ENCODE data around the gene EXTL2.
"Not testable (repeated sequence)": the region's sequence is repeated elsewhere in the genome, so short reads cannot be mapped to it uniquely, and the experiment has no call there.

Gene EXTL2, protein sequence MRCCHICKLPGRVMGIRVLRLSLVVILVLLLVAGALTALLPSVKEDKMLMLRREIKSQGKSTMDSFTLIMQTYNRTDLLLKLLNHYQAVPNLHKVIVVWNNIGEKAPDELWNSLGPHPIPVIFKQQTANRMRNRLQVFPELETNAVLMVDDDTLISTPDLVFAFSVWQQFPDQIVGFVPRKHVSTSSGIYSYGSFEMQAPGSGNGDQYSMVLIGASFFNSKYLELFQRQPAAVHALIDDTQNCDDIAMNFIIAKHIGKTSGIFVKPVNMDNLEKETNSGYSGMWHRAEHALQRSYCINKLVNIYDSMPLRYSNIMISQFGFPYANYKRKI

DNA sequence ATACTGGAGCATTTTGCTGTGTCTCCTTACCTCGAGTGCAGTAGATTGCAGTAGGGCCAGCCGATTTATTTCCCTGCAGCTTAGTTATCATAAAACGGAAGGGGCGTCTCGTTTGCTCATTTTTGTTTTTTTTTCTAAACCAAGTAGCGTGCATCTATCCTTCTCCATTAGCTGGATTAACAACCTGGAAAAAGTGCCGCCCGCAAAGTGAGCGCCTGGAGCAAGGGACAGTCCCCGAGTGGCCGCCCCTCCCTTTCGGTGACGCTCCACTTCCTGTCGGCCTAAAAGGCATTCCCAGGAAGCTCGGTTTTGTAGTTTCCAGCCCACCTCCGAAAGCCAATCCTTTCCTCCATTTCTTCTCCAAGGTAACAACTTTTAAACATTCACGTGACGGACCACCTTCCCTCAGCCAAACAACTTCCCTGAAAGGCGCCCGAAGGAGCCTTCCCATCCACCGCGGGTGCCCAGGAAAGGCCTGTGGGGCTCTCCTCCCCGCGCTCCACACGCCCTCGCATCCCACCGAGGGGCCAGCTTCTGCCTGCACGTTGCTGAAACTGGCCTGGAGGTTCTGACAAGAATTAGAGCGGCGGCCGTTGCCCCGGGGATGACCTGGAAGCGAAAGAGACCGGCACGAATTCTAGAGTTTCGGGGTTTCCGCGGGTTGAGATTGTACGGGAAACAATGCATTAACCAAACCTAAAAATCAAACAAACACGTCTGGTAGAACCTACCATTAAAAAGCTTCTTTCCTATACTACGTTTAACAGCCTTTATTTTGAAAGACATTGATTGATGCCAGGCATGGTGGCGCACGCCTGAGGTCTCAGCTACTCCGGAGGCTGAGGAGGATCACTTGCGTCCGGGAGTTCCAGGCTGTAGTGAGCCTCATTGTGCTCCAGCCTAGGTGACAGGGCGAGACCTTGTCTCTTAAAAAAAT is at the start of gene EXTL2:
TSS of gene EXTL2 (minus strand) at position 240 of the 937 bp plus-strand sequence. CDS start 6,085 bp downstream, outside the sequence.
- DNase-seq (ENCODE audit: low read depth in 2 of 3, low spot score in 2 of 3) = peak; percentile 33 to 63 (median 52)

DNA sequence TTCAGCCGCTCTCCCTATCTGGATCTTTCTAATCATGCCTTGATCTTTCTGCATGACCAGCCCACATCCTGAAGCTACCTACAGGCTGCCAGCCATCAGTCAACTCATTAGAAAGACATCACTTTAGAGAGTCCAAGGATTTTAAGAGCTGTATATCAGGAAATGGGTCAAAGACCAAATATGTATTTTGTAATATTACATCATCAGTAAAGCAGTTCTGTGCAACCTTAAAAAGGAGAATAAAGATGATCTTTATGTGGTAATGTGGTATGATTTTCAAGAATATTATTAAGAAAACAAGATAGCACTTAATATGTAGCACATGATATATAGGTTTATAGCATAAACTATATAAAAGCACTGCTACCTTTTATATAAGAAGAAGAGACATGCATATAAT is 48.9 kb upstream of the EXTL2 start:
- no peak for DNase-seq (ENCODE audit: low read depth in 2 of 3, low spot score in 2 of 3)

DNA sequence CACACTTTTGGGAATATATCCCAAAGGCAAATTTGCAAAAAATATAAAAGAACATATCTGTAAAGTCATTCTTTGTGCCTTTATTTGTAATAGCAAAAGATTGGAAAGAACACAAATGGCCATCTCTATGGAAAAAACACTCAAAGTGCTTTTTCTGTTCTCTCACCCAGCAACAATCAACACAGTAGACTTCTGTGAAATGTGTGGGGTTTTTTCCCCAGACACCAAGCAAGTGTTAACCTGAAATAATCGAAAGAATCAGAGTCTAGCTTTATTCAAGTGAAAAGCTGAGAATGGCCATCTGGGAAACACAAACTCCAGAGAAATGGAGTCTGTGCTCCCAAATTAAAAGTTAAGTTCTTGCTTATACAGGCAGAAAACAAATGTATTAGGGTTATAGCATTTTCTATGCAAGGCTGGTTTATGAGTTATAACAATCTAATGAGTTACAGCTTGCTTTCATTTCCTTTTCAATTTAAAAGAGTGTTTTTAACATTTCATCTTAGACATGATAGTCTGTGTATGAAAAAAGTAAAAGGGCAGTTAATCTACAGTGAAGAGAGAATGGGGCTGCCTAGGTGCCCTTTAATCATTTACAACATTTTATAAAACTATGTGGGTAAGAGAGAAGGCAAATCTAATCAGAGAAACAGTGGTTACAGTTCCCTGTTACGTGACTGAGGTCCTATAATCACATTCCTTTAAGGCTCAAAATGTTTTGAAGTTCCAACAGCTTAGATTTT is 47.8 kb upstream of the EXTL2 start:
- no peak for DNase-seq (ENCODE audit: low read depth in 2 of 3, low spot score in 2 of 3)

DNA sequence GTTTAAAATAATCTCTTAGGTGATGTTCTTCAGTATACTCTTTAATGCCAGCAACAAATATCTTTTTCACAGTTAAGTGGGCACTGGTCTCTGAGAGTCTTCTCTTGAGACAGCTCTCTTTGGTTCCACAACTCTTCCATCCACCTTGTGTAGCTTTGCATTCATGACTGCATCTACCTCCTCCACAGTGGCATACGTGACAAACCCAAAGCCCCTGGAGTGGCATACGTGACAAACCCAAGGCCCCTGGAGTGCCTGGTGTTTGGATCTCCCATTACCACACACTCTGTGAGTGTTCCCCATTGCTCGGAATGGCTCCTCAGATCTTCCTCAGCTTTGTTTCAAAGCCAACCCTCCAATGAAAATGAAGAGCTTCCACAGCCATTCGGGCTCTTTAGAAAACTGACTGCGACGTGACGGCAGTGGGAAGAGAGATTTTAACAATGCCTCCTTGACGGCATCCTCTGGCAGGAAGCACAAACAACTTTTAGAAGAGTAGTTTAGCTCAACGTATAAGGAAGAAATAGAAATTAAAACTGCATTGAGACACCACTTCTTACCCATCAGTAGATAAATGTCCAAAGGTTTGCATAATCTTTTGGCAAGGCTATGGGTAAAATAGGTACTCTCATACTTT is 47.1 kb upstream of the EXTL2 start:
- DNase-seq (ENCODE audit: low read depth in 2 of 3, low spot score in 2 of 3) = no peak

DNA sequence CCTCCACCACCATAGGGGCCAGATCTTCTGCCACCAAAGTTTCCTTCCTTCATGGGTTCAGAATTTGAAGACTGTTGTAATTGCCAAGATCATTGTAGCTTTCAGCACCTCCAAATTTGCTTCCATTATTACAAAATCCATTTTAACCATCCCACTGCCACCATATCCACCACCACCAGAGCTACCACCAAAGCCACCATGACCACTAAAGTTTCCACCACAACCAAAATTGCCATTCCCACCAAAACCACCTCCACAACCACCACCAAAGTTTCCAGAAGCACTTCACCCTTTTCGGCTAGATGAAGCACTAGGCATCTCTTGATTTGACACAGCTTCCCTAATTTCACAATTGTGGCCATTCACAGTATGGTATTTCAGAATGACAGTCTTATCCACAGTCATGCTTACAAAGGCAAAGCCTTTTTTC is 46.5 kb upstream of the EXTL2 start:
- peak in 2 of 3 experiments; percentile 36 to 47 for DNase-seq (ENCODE audit: low read depth in 2 of 3, low spot score in 2 of 3)

DNA sequence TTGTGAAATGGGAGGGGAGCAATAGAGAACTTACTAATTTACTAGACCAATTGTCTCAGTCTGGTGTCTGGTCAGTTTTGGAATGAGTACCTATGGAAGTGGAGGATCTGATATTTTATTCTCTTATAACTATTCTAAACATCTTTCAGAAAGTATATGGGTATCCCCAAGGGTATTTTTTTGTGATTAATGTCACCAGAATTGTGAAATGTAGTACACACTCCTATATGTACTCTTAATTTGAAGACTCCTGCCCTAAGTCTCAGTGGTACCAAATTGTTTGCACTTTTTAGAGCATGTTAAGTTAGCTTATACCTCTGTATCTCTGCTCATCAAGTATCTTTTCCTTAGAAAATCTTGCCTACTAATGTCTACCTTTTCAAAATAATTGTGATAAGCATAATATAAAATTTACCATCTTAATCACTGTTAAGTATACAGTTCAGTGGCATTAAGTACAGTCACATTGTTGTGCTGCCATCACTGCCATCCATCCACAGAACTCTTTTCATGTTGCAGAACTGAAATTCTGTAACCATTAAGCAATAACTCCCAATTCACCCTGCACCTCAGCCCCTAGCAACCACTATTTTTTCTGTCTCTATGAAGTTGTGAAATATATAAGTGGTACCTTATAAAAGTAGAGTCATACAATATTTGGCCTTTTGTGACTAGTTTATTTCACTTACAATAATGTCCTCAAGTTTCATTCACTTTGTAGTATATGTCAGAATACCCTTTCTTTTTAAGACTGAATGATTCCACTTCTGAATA is 41.7 kb upstream of the EXTL2 start:
- no peak for DNase-seq (ENCODE audit: low read depth in 2 of 3, low spot score in 2 of 3)

DNA sequence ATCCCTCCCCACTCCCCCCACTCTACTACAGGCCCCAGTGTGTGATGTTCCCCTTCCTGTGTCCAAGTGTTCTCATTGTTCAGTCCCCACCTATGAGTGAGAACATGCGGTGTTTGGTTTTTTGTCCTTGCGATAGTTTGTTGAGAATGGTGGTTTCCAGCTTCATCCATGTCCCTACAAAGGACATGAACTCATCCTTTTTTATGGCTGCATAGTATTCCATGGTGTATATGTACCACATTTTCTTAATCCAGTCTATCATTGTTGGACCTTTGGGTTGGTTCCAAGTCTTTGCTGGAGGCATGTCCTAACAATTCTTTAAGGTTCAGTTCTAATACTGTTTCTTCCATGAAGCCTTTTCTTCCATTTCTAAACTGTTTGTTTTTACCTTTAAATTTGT is 38.9 kb upstream of the EXTL2 start:
- not testable (repeated sequence) for DNase-seq (ENCODE audit: low read depth in 2 of 3, low spot score in 2 of 3)

DNA sequence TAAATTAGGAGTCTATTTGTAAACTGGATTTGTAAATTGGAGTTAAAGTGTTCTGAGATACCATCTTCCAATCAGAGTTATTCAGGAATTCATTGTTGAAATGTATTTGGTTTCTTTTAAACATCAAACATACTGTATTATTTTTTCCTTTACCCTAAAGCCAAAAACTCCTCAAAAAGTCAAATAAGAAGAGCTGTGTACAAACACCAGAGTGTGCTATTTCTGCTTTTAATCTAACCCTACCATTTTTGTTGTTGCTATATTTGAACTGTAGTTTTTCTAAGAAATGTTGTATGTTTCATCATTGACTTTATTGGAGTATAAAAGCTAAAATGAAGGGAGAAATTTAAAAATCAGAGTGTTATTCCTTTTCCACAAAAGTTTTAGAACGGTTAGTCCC is 37.1 kb upstream of the EXTL2 start:
- no peak for DNase-seq (ENCODE audit: low read depth in 2 of 3, low spot score in 2 of 3)

DNA sequence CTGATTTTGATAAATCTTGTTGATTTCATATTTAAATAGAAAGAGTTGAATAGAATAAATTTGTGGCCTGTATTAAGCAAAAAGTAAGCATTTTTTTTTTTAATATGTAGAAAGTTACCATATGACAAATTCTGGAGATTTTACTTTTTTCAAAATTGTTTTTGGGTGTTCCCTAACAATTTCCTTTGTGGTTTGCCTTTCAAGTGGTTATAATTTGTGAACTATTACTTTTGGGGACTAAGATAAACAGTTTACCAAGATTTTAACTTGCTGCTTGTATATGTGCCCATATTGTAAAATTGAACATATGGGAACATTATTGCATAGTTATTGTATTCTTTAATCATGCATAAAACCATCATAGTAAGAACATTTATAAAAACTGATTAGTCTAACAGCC is 35.9 kb upstream of the EXTL2 start:
- no peak for DNase-seq (ENCODE audit: low read depth in 2 of 3, low spot score in 2 of 3)

DNA sequence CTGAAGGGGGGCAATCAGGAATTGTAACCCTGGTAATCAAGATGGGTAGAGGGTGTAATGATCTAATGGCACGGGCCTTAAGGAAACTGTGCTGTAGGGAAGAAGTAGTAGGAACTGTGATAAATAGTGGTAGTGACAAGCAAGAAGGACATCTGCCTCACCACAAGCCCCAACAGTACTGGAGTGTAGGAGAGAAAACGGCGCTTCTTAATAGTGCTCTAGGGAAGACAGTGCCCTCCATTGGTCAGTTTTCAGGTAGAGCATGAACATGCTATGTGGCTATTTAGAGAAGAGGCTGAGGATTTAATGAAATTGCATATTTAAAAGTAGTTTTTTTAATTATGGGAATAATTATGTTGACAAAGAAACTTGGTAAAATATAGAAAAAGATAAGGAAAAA is 33.5 kb upstream of the EXTL2 start:
- no peak for DNase-seq (ENCODE audit: low read depth in 2 of 3, low spot score in 2 of 3)

DNA sequence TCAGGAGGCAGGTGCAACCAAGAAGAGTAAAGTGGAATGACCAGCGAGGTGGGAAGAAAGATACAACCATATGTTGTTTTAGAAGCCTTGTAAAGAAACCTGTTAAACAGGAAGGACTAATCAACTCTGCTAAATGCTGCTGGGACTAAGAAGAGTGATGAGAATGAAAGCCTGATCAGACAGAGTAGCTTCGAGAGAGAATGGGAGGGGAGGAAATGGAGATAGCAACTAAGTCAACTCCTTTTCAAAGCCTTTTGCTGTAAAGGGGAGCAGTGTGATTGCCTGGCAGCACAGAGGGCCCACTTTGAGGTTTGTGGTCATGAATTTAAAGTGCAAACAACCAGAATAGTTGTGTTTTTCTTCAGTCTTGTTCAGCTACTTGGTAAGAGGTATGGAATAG is 32.6 kb upstream of the EXTL2 start:
- no peak for DNase-seq (ENCODE audit: low read depth in 2 of 3, low spot score in 2 of 3)

DNA sequence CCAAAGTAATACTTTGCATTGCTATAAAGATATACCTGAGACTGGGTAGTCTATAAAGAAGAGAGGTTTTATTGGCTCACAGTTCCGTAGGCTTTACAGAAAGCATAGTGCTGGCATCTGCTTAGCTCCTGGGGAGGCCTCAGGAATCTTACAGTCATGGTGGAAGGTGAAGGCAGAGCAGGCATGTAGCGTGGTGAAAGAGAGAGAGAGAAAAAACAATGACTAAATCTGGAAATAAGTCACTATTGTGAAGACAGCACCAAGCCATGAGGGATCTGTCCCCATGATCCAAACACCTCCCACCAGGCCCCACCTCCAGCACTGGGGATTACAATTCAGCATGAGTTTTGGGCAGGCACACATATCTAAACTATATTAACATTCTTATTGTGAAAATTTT is 31.6 kb upstream of the EXTL2 start:
- DNase-seq (ENCODE audit: low read depth in 2 of 3, low spot score in 2 of 3) = no peak

DNA sequence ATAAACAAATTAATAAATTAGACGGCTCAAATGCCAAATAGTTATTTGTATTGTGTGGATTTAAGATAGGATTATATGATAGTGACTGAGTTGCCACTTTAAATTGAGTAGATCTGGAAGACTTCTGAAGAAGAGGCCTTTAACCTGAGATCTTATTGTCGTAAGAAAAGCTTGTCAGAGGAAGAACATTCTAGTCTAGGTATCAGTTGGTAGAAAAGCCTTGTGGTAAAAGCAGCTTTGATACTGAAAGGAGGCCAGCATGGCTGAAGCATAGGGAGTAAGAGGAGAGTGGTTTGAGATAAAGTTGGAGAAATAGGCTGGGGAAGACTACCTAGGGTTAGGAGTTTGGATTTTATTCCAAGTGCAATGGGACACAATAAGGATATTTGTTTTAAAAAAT is 30.3 kb upstream of the EXTL2 start:
- no peak for DNase-seq (ENCODE audit: low read depth in 2 of 3, low spot score in 2 of 3)

DNA sequence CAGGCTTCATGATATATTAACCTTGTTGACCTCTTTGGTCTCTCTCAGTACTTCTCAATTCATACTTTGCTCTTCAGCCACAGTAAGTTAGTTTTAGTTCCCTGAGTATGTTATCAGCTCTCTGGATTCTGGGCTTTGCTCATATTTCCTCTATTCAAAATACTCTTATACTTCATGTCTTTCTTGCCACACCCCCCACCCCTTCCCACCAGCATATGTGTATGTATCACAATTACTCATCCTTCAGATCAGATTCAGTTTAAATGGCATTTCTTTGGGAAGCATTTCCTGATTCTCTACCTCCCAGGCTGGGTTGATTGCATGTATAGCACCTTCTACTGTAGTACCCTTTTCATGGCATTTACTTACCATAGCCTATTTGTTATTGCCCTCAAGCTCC is 29.6 kb upstream of the EXTL2 start:
- DNase-seq (ENCODE audit: low read depth in 2 of 3, low spot score in 2 of 3) = no peak

DNA sequence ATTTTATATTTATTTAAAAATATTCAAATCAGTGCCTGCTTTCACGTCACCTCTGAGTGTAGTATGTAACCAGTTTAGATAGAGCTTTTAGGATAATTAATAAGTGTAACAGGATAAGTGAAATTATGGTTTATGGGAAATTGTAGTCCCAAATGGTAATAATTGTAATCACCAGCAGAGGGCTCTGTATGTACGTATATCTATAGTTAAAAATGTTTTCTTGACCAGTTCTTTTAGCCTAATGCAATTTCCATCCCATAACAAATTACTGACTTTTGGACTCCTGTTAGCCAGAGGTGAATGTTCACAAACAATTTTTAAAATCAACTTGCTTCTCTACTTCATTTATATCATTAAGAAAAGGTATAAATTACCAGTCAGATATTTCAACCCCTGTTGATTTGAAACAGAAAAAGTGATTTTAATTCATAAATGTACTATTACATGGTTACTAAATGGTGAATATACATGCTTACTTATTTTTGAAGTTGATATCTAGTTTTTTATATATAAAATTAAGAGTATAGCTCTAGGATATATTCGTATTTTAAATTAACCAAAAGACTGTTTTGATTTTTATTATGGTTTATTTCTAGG is 26.6 kb upstream of the EXTL2 start:
- DNase-seq (ENCODE audit: low read depth in 2 of 3, low spot score in 2 of 3) = no peak

DNA sequence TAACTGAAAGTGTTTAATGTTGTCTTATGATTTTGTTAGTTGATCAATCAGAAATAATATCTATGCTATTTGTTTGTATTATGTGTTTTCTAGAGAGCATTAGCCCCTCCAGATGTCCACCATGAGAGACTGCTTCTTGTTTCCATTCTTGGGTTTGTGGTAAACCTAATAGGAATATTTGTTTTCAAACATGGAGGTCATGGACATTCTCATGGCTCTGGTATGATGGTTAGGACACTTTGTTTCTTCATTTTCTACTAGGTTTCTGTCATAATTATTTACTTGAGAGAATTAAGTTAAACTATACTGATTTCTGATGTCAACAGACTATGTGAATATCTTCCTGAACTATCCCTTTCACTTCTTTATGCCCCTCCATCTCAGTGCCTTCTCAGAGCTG is 17.4 kb upstream of the EXTL2 start:
- no peak for DNase-seq (ENCODE audit: low read depth in 2 of 3, low spot score in 2 of 3)

DNA sequence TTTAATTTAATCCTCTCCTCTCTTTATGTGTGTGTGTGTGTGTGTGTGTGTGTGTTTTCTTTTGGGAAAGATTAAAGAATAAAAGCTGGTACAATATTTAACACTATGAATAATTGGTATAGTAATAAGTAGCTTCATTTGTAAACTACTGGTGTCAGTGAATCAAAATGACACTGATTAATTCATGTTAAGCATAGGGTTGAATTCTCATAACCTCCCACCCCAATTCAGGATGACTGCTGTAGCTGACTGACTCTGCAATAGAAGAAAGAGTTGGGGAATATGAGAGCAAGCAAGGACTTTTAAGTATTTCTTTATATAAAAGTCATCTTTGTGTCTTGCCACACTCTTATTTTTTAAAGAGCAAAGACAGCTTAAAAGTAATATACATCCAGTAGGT is 14.4 kb upstream of the EXTL2 start:
- no peak for DNase-seq (ENCODE audit: low read depth in 2 of 3, low spot score in 2 of 3)

DNA sequence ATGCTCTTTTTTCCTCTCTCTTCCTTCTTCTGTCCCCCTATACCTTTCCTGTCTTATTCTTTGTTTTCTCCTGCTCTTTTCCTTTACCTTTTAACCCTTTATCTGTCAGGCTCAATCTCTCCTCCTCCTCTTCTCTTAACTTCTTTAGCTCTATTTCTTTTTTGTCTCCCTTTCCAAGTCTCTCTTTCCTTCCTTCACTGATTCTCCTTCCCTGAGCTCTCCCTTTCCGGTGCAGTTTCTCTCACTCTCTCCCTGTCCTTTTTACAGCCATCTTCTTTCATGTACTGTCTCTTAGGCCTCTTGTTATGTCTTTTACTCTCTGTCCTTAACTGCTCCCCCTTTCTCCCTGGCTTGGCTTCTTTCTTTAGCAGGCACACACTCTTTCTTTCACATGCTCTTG is 13.2 kb upstream of the EXTL2 start:
- DNase-seq (ENCODE audit: low read depth in 2 of 3, low spot score in 2 of 3) = no peak

DNA sequence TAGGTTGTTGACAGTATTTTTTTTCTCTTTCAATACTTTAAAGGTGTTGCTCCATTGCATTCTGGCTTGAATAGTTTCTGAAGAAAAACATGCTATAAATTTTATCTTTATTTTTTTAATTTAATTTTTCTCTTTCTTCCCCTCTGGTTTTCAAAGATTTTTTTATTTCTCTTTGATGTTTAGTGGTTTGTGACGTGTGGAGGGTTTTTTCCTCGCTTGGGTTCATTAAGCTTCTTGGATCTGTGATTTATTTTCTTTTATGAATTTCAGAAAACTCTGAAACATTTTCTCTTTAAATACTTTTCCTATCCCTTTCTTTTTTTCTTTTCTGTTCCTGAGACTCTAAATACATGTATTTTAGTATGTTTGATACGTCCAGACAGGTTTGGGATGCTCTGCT is 10.5 kb upstream of the EXTL2 start:
- DNase-seq (ENCODE audit: low read depth in 2 of 3, low spot score in 2 of 3) = no peak

DNA sequence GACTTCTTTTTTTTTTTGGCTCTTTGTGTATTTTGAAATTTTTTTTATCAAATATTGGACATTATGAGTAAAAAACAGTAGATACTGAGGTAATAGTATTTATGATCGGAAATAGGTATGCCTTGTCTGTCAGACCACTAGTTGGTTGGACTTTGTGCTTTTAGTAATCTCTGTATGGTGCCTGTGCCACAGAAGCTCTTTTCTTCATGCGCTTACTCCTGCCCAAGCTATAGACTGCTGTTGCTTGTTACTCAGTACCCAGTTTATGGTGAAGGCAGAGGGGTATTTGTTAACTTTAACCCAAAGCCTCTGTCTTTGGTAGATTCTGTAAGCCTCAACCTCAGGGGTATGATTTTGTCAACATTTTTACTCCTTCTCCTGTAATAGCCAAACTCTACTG is 9.9 kb upstream of the EXTL2 start:
- no peak for DNase-seq (ENCODE audit: low read depth in 2 of 3, low spot score in 2 of 3)

All from activated CD8-positive, alpha-beta memory T cell treated with anti-CD3 and anti-CD28 coated beads for 48 hours (primary cell).